GM03348 (cell line): ENCODE measurements around the gene CUX1.

Source experiments
- DNase-seq: peaks from one replicate; pipeline ENCODE4 v3.0.0; 2012; ENCODE audit warnings: low spot score

CUX1 gene

DNA sequence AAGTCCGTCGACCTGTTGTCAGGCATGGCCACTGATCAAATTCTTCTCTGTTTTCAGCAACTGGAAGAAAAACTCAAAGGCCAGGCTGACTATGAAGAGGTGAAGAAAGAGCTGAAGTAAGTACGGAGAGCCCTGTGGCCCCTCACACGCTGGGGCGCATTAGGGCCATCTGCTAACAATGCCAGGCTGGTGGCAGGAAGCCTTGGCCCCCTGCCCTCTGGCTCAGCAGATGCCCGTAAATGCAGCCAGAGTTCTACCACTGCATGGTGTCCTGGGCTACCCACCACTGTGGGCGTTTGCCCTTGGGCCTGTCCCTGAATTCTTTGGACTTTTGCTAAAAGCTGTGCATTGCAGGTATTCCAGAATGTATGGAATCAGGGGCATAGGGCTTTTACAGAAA is 372.3 kb downstream of the CUX1 start:
- no peak for DNase-seq

- DNase-seq: no peak
Measured at GRCh38 chr7:102190776-102191350, 373.4 kb downstream of the CUX1 start.

GRCh38 chr7:102191556-102192379 is 374.3 kb downstream of the CUX1 start:
- DNase-seq: no peak

DNA sequence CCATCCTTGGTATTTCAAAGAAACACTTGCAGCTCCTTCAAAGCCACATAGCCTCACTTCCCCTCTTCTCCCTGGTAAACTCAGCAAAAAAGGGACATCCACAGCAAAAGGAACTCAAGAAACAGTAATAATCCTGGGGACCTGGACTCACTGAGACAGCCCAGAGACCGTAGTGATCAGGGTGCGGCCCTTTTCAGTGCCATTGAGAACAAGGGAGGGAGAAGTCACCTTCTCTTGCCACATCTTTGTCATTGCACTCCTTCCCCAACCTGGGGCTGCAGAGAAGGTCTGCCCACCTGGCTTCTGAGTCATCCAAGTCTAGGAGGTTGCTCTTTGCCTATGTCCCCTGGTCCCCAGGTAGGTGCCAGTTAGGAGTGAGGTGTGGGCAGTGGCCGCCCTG is 375.4 kb downstream of the CUX1 start:
- DNase-seq: no peak

- no peak for DNase-seq
Measured at GRCh38 chr7:102193806-102194205, 376.4 kb downstream of the CUX1 start.

DNA sequence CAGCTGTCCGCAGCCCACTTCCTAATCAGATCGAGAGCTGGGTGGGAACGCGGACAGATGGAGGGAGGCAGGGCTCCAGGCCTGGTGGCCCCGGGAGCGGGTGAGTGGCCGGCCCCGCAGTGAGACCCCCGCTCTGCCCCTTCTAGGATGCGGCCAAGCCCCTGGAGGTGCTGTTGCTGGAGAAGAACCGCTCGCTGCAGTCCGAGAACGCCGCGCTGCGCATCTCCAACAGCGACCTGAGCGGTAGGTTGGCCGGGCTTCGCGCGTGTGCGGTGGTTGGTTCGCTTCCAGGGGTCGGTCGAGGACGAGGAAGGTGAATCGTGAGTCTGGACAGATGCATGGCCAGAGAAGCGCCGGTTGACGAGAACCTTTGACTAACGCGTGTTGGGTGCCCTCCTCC is 377.9 kb downstream of the CUX1 start:
- DNase-seq: no peak

GRCh38 chr7:102196028-102196427 is 378.6 kb downstream of the CUX1 start:
- DNase-seq: no peak

DNA sequence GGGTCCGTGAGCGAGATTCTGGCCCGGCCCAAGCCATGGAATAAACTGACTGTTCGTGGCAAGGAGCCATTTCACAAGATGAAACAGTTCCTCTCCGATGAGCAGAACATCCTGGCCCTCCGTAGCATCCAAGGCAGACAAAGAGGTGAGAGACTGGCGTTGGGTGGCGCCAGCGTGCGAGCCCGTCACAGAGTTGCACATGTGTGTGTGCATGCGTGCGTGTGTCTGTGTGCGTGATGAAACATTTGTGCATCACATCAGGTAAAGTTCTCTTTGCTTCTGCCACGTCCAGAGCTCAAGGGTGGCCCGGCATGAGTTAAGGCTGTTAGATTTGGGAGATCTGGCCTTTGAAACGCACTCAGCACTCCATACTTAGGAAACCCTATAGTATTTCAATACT is 379.7 kb downstream of the CUX1 start:
- DNase-seq: no peak

DNA sequence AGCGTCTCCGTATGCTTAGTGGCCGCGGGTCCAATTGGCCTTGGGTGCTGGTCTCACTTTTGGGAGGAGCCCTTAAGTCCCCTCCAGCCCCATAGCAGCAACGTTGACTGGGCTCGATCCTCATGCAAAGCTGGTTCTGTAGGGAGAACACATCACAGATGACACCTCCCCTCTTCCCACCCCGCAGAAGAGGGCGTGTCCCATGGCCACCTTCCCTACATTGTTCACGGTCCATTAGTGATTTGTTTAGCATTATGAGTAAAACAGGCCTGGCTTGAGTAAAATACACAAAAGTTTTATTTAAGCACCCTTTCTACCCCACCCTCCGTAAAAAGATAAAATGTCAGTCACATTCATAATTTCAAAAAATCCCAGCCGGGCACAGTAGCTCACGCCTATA is 380.2 kb downstream of the CUX1 start:
- DNase-seq: no peak

GRCh38 chr7:102198417-102198956 is 381.1 kb downstream of the CUX1 start:
- no peak for DNase-seq

DNA sequence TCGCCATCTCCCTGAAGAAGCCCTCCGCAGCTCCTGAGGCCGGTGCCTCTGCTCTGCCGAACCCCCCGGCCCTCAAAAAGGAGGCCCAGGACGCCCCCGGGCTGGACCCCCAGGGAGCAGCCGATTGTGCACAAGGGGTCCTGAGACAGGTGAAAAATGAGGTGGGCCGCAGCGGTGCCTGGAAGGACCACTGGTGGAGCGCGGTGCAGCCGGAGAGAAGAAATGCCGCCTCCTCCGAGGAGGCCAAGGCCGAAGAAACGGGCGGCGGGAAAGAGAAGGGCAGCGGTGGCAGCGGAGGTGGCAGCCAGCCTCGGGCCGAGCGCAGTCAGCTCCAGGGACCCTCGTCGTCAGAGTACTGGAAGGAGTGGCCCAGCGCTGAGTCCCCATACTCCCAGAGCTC is 384.1 kb downstream of the CUX1 start:
- no peak for DNase-seq

DNA sequence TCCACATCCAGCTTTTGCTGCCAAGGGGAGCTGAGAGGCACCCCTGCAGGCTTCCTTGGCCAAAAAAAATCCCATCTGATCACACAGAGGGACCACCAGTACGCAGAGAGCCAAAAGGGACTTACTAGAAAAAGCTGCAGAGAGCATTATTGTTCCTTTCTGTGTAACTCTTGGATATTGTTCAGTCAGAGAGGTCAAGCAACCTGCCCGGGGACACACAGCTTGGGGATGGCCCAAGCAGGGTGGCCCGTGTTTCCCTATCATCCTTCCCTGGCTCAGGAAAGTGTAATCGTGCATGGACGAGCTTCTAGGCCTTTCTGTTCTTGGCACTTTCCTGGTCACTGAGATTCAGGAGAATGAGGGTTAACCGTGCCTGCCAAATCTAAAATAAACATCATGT is 385.1 kb downstream of the CUX1 start:
- no peak for DNase-seq

DNA sequence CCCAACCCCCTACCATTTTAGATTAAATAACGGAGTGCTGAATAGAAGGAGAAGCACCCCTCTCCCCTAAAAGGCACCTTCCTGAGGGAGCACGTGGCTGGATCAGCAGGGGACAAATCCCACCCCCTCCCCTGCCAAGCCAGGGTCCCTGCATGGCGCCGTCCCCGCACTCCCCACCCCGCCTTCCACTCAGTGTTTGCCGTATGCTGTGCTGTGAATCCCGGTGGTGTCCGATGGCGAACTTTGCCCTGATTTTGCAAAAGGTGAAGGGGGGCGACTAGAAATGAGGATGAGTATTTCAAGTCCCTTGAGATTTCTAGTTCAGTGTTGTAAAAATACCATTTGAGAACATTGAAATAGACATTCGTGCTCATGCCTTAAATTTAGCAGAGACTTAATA is 385.8 kb downstream of the CUX1 start:
- no peak for DNase-seq

GRCh38 chr7:102204212-102204611 is 386.8 kb downstream of the CUX1 start:
- no peak for DNase-seq

GRCh38 chr7:102205915-102206314 is 388.5 kb downstream of the CUX1 start:
- DNase-seq: no peak

DNA sequence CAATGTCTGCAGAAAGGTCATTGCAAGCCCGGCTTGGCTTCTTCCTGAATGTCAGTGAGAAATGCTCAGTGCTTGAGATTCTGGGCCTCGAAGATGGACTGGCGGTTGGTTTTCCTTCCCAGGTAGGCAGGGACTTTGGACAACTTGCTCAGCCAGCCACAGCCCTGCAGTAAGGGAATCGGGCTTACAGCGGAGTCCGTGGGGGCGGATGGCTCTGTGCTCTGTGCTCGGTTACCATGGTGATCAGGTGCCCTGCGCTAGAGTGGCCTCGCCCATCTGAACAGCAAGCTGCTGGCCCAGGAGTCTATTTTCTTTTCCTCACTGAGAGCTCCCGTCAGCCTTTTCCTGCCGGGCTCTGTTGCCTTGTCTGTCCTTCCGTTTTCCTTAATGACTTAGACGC is 391.4 kb downstream of the CUX1 start:
- DNase-seq: no peak

- no peak for DNase-seq
Measured at GRCh38 chr7:102210787-102211186, 393.4 kb downstream of the CUX1 start.

GRCh38 chr7:102211590-102212550 is 394.4 kb downstream of the CUX1 start:
- no peak for DNase-seq

- no peak for DNase-seq
Measured at GRCh38 chr7:102214477-102215072, 397.1 kb downstream of the CUX1 start.

DNA sequence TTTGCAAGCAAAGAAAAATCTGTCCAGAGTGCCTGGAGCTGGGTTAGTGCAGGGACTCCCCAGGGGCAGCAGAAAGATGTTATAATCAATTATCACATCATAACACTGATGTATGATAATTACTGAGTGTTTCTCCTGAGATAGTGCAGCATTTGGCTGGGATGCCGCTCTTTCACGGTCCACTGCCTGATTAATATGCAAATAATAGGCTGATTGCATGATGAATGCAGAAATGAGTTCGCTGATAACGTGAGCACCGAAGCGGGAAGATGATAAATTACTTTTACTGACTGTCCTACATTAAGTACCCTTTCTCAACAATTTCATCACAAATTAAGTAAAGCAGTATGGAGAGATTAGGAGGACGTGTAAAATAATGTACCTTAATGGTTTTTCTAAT is 397.8 kb downstream of the CUX1 start:
- no peak for DNase-seq

- DNase-seq: no peak
Measured at GRCh38 chr7:102215711-102216110, 398.3 kb downstream of the CUX1 start.
